Kidney tubule cell (primary cell): ENCODE results near the gene SERPINB12.

Experiments used
- DNase-seq: peaks from one replicate; pipeline ENCODE4 v3.0.0-alpha.2; 2018; ENCODE audit warnings: low spot score

Gene SERPINB12, protein sequence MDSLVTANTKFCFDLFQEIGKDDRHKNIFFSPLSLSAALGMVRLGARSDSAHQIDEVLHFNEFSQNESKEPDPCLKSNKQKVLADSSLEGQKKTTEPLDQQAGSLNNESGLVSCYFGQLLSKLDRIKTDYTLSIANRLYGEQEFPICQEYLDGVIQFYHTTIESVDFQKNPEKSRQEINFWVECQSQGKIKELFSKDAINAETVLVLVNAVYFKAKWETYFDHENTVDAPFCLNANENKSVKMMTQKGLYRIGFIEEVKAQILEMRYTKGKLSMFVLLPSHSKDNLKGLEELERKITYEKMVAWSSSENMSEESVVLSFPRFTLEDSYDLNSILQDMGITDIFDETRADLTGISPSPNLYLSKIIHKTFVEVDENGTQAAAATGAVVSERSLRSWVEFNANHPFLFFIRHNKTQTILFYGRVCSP

DNA sequence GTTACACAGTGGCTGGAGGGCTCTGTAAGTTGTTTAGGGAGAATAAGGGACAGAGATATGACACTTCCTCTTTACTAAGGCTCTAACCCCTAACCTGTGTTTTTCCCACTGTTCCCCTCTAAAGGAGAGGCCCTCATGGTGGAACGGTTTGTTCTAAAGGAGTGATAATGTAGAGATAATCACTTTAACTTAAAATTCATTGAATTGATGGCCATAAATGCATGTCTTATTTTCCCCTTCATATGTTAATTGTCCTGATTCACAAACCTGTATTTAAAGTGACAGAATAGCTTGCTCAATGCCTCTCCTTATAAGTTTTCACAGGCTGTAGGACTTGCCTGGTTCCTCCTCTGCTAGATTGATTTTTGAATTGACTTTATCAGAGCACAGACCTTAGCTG is at the start of gene SERPINB12:
SERPINB12 (plus strand) TSS at position 301 of the 400 bp plus-strand sequence. CDS start 13,791 bp downstream, outside the sequence.
- DNase-seq: no peak

GRCh38 chr18:63492851-63493250 is 49.3 kb upstream of the SERPINB12 start:
- DNase-seq: no peak

DNA sequence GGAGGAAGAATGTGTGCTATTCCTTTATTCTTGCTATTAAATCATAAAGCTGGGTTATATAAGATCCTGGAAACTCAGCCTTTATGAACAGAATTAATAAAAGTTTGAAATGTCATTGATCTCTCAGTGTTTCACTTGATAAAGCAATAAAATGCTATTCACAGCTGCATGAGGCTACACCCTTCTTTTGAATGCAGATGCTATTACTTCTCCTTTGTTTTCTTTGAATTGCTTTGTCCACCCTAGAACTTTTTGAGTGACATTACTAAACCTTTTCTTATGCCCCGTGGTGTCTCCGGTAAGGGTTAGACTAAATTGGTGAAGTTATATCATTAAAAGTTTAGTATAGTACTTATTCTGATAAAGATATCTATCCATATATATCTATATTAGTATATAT is 46.5 kb upstream of the SERPINB12 start:
- DNase-seq: no peak

- DNase-seq: peak; percentile 27
Measured at GRCh38 chr18:63505566-63506335, 36.4 kb upstream of the SERPINB12 start.

GRCh38 chr18:63506336-63506646 is 35.9 kb upstream of the SERPINB12 start:
- no peak for DNase-seq

DNA sequence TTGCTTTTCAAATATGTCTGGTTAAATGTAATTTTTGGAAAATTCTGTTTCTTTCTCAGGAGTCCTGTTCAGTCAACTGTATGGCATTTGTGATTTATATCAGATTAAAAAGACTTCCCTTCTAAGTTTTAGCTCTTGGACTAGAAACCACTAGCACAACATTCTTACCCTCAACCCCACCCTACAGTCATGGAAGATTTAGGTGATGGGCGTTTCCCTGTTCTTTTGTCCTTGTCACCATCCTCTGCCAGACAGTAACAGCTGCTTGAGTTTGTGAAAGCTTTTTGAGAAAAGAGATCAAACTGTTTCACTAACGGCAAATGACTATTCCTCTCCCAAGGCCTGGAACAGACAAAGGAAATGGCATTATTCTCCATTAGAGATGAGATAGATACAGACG is 33.6 kb upstream of the SERPINB12 start:
- DNase-seq: no peak

DNA sequence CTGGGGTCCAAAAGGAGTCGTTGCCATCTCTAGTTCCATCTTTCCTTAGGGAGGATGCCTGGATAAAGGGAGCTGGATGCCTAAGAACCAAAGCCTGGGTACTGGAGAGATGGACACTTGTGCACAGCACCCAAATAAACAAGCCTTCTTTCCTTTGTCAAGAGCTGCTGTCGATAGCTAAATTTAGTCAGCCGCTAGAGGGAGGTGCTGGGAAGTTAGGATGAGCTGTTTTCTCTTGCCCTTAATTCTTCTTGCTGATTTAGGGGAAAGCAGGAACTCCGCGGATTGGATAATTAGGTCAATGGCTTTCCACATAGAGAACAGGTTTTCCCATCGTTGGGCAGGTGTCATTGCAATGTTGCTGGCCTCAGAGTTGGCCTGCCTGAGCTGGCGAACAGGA is 30.9 kb upstream of the SERPINB12 start:
- peak; percentile 63 for DNase-seq

DNA sequence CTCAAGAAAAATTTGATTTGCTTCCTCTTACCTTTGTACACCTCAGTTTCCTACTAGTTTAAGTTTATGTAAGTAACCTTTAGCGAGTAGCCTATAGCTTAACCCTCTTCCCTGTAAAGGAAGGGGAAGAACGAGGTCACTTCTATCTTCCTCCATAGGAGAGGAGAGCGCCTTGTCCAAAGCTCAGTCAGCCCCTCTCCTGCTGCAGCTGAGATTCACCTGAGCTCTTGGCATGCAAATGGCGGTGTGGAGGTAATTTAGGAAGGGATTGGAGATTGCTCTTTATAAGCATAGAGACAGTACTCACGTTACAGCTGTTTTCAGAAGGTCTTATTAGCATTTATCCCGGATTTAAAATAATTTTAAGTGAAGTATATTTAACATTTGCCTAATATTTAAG is 27.8 kb upstream of the SERPINB12 start:
- no peak for DNase-seq

- DNase-seq: no peak
Measured at GRCh38 chr18:63514888-63515678, 27.1 kb upstream of the SERPINB12 start.

- DNase-seq: no peak
Measured at GRCh38 chr18:63515801-63516200, 26.4 kb upstream of the SERPINB12 start.

DNA sequence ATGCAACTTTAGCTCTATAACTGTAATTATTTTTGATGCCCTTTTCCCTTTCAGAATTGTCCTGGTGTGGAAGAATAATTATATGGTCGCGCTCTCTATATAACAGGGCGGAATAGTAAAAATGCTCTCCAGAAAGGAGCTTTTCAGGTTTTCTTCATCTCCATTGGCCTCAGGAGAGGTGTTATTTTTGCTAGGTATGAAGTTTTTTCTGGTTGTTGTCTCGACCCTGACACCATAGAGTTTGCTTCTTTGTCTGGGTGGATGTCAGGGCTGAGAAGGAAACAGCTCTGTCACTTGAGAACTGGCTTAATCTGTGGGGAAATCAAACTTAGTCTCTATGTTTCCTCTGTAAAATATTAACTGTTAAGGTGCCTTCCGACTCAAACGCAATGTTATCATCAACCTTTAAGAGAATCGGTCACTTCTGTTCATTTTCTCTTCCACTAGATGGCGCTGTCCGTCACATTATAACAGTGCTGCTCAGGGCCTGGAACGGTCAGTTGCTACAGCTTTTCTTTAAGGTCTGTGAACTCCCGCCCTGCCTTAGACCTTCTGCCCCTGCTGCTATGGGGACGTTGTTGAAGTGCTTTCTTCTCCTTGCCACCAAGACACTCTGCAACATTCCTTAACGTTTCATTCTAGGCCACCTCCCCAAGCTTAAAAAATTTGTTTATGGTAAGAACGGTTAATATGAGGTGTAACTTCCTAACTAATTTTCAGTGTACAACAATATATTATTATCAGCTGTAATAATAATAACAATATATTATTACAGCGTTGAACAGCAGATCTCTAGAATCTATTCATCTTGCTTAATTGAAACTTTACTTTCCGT is 23.8 kb upstream of the SERPINB12 start:
- peak; percentile 86 for DNase-seq

- peak; percentile 18 for DNase-seq
Measured at GRCh38 chr18:63520053-63520685, 22.0 kb upstream of the SERPINB12 start.

DNA sequence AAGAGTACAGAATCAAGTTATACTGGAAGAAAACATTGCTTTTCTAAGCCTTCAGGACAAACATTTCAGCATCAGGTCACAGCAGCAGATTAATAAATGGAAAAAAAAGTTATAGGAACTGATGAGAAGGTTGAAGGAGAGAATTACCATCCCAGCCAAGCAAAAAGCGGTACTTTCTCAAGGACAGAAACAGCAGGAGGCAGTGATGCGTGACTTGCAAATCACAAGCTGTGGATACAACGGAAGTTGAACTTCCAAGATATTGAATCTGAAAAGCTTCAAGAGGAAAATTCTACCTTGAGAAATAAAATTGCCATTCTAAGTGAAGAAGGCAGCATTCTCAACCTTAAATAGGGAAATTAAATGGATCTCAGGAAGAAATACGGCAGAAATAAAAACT is 18.5 kb upstream of the SERPINB12 start:
- DNase-seq: no peak

DNA sequence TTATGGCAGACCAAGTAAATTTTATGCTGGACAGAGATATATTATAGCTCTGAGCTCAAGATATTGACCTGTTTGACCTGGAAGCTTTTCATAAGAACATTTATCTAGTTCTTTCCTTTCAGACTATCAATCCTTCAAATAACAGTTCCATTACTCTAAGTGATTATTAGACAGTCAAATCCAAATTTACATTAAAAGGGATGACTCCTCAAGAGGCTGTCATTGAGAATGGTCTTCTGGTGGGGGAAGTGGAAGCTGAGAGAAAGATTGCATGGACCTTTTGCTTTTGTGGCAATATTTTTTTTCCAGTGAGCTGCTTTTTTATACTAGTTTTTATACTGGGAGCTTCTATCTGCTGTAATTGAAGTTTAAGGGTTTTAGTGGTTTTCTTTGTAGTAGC is 14.9 kb upstream of the SERPINB12 start:
- no peak for DNase-seq

- no peak for DNase-seq
Measured at GRCh38 chr18:63528863-63529492, 13.2 kb upstream of the SERPINB12 start.

- no peak for DNase-seq
Measured at GRCh38 chr18:63532471-63532870, 9.7 kb upstream of the SERPINB12 start.

DNA sequence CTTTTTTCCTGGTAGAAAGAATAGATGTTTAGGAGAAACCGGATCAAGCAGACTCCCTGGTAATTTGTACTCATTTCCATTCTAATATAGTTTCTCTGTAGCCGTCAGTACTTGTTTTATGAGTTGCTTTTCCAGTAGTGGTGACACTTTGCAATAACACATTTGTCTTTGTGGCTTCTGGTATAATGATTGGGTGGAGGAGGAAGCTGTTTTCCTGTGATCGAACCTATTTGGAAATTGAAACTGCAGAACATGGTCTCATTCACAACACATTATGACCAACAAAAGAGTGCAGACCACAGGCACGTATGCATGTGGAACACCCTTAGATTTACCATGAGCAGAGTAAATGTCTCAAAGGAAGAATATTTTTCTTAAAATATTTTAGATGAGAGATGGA is 7.6 kb upstream of the SERPINB12 start:
- no peak for DNase-seq

- no peak for DNase-seq
Measured at GRCh38 chr18:63539904-63540510, 2.2 kb upstream of the SERPINB12 start.

DNA sequence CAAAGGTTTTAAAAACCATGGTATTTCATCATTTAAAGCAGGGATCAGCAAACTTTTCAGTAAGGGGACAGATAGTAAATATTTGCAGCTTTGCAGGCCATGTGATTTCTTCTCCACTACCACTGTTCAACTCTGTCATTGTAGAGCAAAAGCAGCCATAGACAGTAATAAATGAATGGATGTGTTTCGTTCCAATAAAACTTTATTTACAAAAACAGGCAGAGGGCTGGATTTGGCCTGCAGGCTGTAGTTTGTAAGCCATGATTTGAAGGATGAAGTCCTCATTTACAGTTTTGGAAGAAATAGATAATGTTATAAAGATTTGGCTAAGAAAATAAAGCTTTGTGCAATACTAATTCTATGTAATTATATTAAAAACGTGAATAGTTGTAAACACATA is 1.8 kb downstream of the SERPINB12 start:
- no peak for DNase-seq

- DNase-seq: no peak
Measured at GRCh38 chr18:63545000-63545399, 2.8 kb downstream of the SERPINB12 start.
